ENCODE results near the gene HNF1A. TPM values are rescaled to one million over a fixed set of nuclear protein-coding genes. Genes with fewer than 3 reads are reported as not detected.

Gene HNF1A
- total and polyA plus RNA-seq, 2 of the 13 experiments (the other 11 are each of a cell fraction or from before 2014, with no cell fraction given), result 13.4 to 34.7 TPM

GRCh38 chr12:120962532-120963020 lies 15.8 kb upstream of the HNF1A start:
- no peak overlapping the region for H3K4me3 ChIP-seq (replicated peaks in 1 of 3; ENCODE audit: insufficient read depth in 1 of 3, low read depth in 2 of 3, low read length in 3 of 3)
- H3K9me3 ChIP-seq (ENCODE audit: low read length), result no peaks in the 10 kb centered on the region
- no peak overlapping the region for H3K27ac ChIP-seq (ENCODE audit: extremely low read length, insufficient read depth, low read length)
- no peak; the same call in 2 of the 3 replicates for ATAC-seq
- no peak overlapping the region for H2AFZ ChIP-seq (ENCODE audit: low read length)
- peaks cover 11% of the 10 kb centered on the region for H4K20me1 ChIP-seq (ENCODE audit: insufficient read depth, low read length)
- in situ Hi-C loops (cut with HindIII; ENCODE audit: extremely low pct_ligation_motif_present, low pct_unique_long_range_greater_than_20kb), result no loop called here
- WGBS (ENCODE audit: low lambda C conversion rate), result 51% methylated on average over 2 of the region's 2 CpGs
- intact Hi-C loops (cut with micrococcal nuclease; ENCODE audit: unreplicated experiment), result no loop called here
- H3K4me2 ChIP-seq (ENCODE audit: low read depth, low read length), result no peak overlapping the region
- DNase-seq (ENCODE audit: low spot score), result no peak
- no peaks in the 10 kb centered on the region for H3K36me3 ChIP-seq (replicated peaks in 1 of 2; ENCODE audit: control insufficient read depth in 1 of 2, insufficient read depth in 2 of 2, low read length in 2 of 2)
- H3K27me3 ChIP-seq (ENCODE audit: control insufficient read depth in 1 of 2, insufficient read depth in 2 of 2, low read length in 2 of 2), result no peaks in the 10 kb centered on the region
- H3K79me2 ChIP-seq (ENCODE audit: insufficient read depth, low read length), result no peaks in the 10 kb centered on the region
- POLR2A ChIA-PET, result interaction anchor here (1.3 to 11.1 kb wide), 4 partner anchors 10 to 39 kb away, joined by 3 to 176 read pairs (median 9); partner anchors contain the start of gene HNF1A
- no peak for FAIRE-seq
- peaks cover 48% of the 10 kb centered on the region for H3K4me1 ChIP-seq (ENCODE audit: insufficient read depth, low read length)
- CTCF ChIA-PET (ENCODE audit: low intra/inter-chr PET ratio, low total read pairs), result no interaction called here
- no peak overlapping the region for H3K9ac ChIP-seq (ENCODE audit: insufficient read depth, low read depth, low read length)
- no TSS peak for BruUV-seq (replicated peaks)
- no peak for TF ChIP-seq ZFP36L1 (CRISPR knock-in tag; IDR thresholded peaks at IDR 0.05)
- TF ChIP-seq ARHGAP35 (CRISPR knock-in tag; IDR thresholded peaks at IDR 0.05; ENCODE audit: borderline replicate concordance), result no peak
- TF ChIP-seq YEATS2 (CRISPR knock-in tag; IDR thresholded peaks at IDR 0.05; ENCODE audit: borderline replicate concordance), result peak; percentile 15; the same call in 1 of the 2 replicates
- no peak for TF ChIP-seq DMAP1 (CRISPR knock-in tag; IDR thresholded peaks at IDR 0.05)
- no peak for TF ChIP-seq ZNF550 (CRISPR knock-in tag; IDR thresholded peaks at IDR 0.05; ENCODE audit: borderline replicate concordance)
- TF ChIP-seq MXI1 (IDR thresholded peaks at IDR 0.05; ENCODE audit: borderline replicate concordance, low read depth, low read length), result no peak
- TF ChIP-seq POLR2A (IDR thresholded peaks at IDR 0.05; ENCODE audit: insufficient read depth in 1 of 2, low read depth in 2 of 2, low read length in 2 of 2), result peak in 1 of 2 experiments; percentile 42; a peak in 1 of 4 replicates
- peak; percentile 18 for TF ChIP-seq POLR2G (IDR thresholded peaks at IDR 0.05; ENCODE audit: low read depth, low read length)
- no peak for TF ChIP-seq JUND (CRISPR knock-in tag; IDR thresholded peaks at IDR 0.05)
- no peak for TF ChIP-seq ZNF749 (CRISPR knock-in tag; IDR thresholded peaks at IDR 0.05; ENCODE audit: borderline replicate concordance)
- TF ChIP-seq CREB3 (CRISPR knock-in tag; IDR thresholded peaks at IDR 0.05), result no peak
- no peak for TF ChIP-seq RAD21 (CRISPR knock-in tag; IDR thresholded peaks at IDR 0.05)
- TF ChIP-seq ZBTB3 (CRISPR knock-in tag; IDR thresholded peaks at IDR 0.05; ENCODE audit: borderline replicate concordance, low read depth), result no peak
- TF ChIP-seq ZNF777 (CRISPR knock-in tag; IDR thresholded peaks at IDR 0.05), result no peak
- no peak for TF ChIP-seq CSRNP2 (CRISPR knock-in tag; conservative IDR thresholded peaks at IDR 0.05; ENCODE audit: low read depth)
- TF ChIP-seq HNRNPH1 (optimal IDR thresholded peaks at IDR 0.05; ENCODE audit: low read depth, low read length), result no peak
- TF ChIP-seq ZNF577 (CRISPR knock-in tag; IDR thresholded peaks at IDR 0.05; ENCODE audit: borderline replicate concordance, low read depth), result no peak
- no peak for TF ChIP-seq GLMP (CRISPR knock-in tag; IDR thresholded peaks at IDR 0.05; ENCODE audit: borderline replicate concordance)
- no peak for TF ChIP-seq TSC22D2 (CRISPR knock-in tag; IDR thresholded peaks at IDR 0.05; ENCODE audit: borderline replicate concordance)
- TF ChIP-seq ZFY (CRISPR knock-in tag; IDR thresholded peaks at IDR 0.05), result 0 out of 2 replicates have a peak, but pooled peaks have one; percentile 18
- TF ChIP-seq AHR (CRISPR knock-in tag; IDR thresholded peaks at IDR 0.05), result no peak
- no peak for TF ChIP-seq ZNF282 (IDR thresholded peaks at IDR 0.05; ENCODE audit: partially characterized antibody)
- no peak for TF ChIP-seq NR3C1 (CRISPR knock-in tag; IDR thresholded peaks at IDR 0.05)
- no peak for TF ChIP-seq ARNTL (CRISPR knock-in tag; IDR thresholded peaks at IDR 0.05)
- TF ChIP-seq SOX5 (CRISPR knock-in tag; IDR thresholded peaks at IDR 0.05; ENCODE audit: borderline replicate concordance), result no peak

Measured in HepG2 (cell line).